Vagina (tissue), 2 donors: Measurements from ENCODE around the gene SZT2. TPM values are rescaled to one million over a fixed set of nuclear protein-coding genes. Genes with fewer than 3 reads are reported as not detected.
"Not testable (repeated sequence)": the region's sequence is repeated elsewhere in the genome, so short reads cannot be mapped to it uniquely, and the experiment has no call there.

Source experiments
- DNase-seq, 2 donors: peaks; one replicate each; pipeline ENCODE4 v3.0.0-alpha.2; 2017; ENCODE audit errors: extremely low spot score in 2 of 2
- H3K27ac ChIP-seq: fragments of 200-600 bp; sonication (generic); one replicate; pipeline ENCODE4 v1.5.1; 2019
- H3K27me3 ChIP-seq: fragments of 200-600 bp; sonication (generic); one replicate; pipeline ENCODE4 v1.5.1; 2019
- H3K36me3 ChIP-seq, 2 donors: fragments of 200-600 bp; sonication (generic); one replicate each; pipeline ENCODE4 v1.5.1; 2017 to 2019
- H3K4me1 ChIP-seq: fragments of 200-600 bp; sonication (generic); one replicate; pipeline ENCODE4 v1.5.1; 2019
- H3K4me3 ChIP-seq, 2 donors: fragments of 200-600 bp; sonication (generic); 1 replicate in 1 of 2; 2 replicates in 1 of 2; pipeline ENCODE4 v1.5.1; 2016 to 2019
- H3K9me3 ChIP-seq: fragments of 200-600 bp; sonication (generic); one replicate; pipeline ENCODE4 v1.5.1; 2019
- CTCF ChIP-seq, 3 experiments: fragments of 450-650 bp in 2 of 3; fragments of 200-600 bp in 1 of 3; sonication (generic) in 1 of 3; IDR thresholded peaks; one replicate each; pipeline ENCODE4 v1.5.1; 2017 to 2019; ENCODE audit warnings: antibody characterized with exemption in 3 of 3, mild to moderate bottlenecking in 2 of 3, moderate library complexity in 2 of 3
- POLR2A ChIP-seq, 2 donors: fragments of 450-650 bp; IDR thresholded peaks; one replicate each; pipeline ENCODE4 v1.6.1; 2017; ENCODE audit warnings: antibody characterized with exemption in 2 of 2, mild to moderate bottlenecking in 2 of 2, moderate library complexity in 2 of 2
- POLR2AphosphoS5 ChIP-seq, 2 donors: sonication (generic); formaldehyde crosslinking; IDR thresholded peaks; one replicate each; pipeline ENCODE4 v1.9.0; 2017; ENCODE audit warnings: antibody characterized with exemption in 2 of 2, mild to moderate bottlenecking in 2 of 2, low read depth in 1 of 2; ENCODE audit not compliant: insufficient read depth in 1 of 2
- intact Hi-C: fragments of 100-400 bp; cut with DNase I; formaldehyde crosslinking; loops from one replicate; pipeline ENCODE4 v1.15.1; 2023
- total RNA-seq: library from RNA; depleted of rRNA; stranded (reverse); fragments of >200 nt; gene quantifications from one replicate; pipeline ENCODE4 v1.2.3, GENCODE V29; 2016

Gene SZT2
- total RNA-seq, 1 donor from 2014 or later: 42.5 TPM

GRCh38 chr1:43366601-43367025 is 23.1 kb upstream of the SZT2 start:
- Histone ChIP-seq H3K4me3 (peak overlapping the region; percentile 85 to 97), H3K9me3 (no peaks in the 10 kb centered on the region), H3K27ac (peak overlapping the region; percentile 92), H3K4me1 (peaks cover 33% of the 10 kb centered on the region), H3K36me3 (peaks cover 0 to 38% of the 10 kb centered on the region in 2 donors), H3K27me3 (no peaks in the 10 kb centered on the region)
- TF ChIP-seq CTCF (IDR thresholded peaks at IDR 0.05) (no peak), POLR2A (IDR thresholded peaks at IDR 0.05) (no peak), POLR2AphosphoS5 (IDR thresholded peaks at IDR 0.05; ENCODE audit: insufficient read depth in 1 of 2, low read depth in 1 of 2) (no peak)
- intact Hi-C loops: loop anchor here (10.0 kb wide), 1 partner anchor 88 kb away; the partner anchor contains the start of gene HYI
- no peak for DNase-seq

GRCh38 chr1:43367026-43367903 is 22.4 kb upstream of the SZT2 start:
- no peak for TF ChIP-seq CTCF (IDR thresholded peaks at IDR 0.05)
- TF ChIP-seq POLR2AphosphoS5 (IDR thresholded peaks at IDR 0.05; ENCODE audit: insufficient read depth in 1 of 2, low read depth in 1 of 2): no peak
- TF ChIP-seq POLR2A (IDR thresholded peaks at IDR 0.05): no peak
- Histone ChIP-seq H3K27me3 (no peaks in the 10 kb centered on the region), H3K27ac (peak overlapping the region; percentile 92), H3K4me1 (peaks cover 33% of the 10 kb centered on the region), H3K9me3 (no peaks in the 10 kb centered on the region), H3K36me3 (peaks cover 0 to 33% of the 10 kb centered on the region in 2 donors), H3K4me3 (peak overlapping the region; percentile 85 to 97)
- DNase-seq: no peak
- intact Hi-C loops: loop anchor here (10.0 kb wide), 1 partner anchor 88 kb away; the partner anchor contains the start of gene HYI

GRCh38 chr1:43367904-43368645 is 21.6 kb upstream of the SZT2 start, which contains the start of gene ELOVL1:
TSS of gene ELOVL1 (minus strand) at chr1:43368011. CDS start at chr1:43365609, 2,402 bp downstream.
- H3K4me1 ChIP-seq: peaks cover 33% of the 10 kb centered on the region
- DNase-seq: no peak

GRCh38 chr1:43368646-43369020 is 21.1 kb upstream of the SZT2 start:
- Histone ChIP-seq H3K4me1 (peaks cover 33% of the 10 kb centered on the region), H3K36me3 (peaks cover 0 to 20% of the 10 kb centered on the region in 2 donors), H3K4me3 (peak overlapping the region; percentile 85 to 97), H3K27ac (peak overlapping the region; percentile 92), H3K9me3 (no peaks in the 10 kb centered on the region), H3K27me3 (no peaks in the 10 kb centered on the region)
- no peak for DNase-seq
- intact Hi-C loops: loop anchor here (10.0 kb wide), 1 partner anchor 86 kb away; the partner anchor contains the start of gene HYI
- TF ChIP-seq POLR2A (IDR thresholded peaks at IDR 0.05): no peak
- TF ChIP-seq POLR2AphosphoS5 (IDR thresholded peaks at IDR 0.05; ENCODE audit: insufficient read depth in 1 of 2, low read depth in 1 of 2): no peak
- no peak for TF ChIP-seq CTCF (IDR thresholded peaks at IDR 0.05)

More at GRCh38 chr1:43367904-43368645, 21.6 kb upstream of the SZT2 start, which contains the start of gene ELOVL1:
- Histone ChIP-seq H3K27ac (peak within 1 kb of the TSS; percentile 92), H3K9me3 (no peaks in the 10 kb centered on the region), H3K27me3 (no peaks in the 10 kb centered on the region), H3K4me3 (peak within 1 kb of the TSS; percentile 85 to 97), H3K36me3 (peaks cover 0 to 25% of the 10 kb centered on the region in 2 donors)
- intact Hi-C loops: loop anchor here (10.0 kb wide), 1 partner anchor 87 kb away; the partner anchor contains the start of gene HYI
- TF ChIP-seq CTCF (IDR thresholded peaks at IDR 0.05) (peak in 1 of 3 experiments; percentile 11), POLR2AphosphoS5 (IDR thresholded peaks at IDR 0.05; ENCODE audit: insufficient read depth in 1 of 2, low read depth in 1 of 2) (peak in 1 of 2 donors; percentile 90), POLR2A (IDR thresholded peaks at IDR 0.05) (peak in 1 of 2 donors; percentile 41)

- not testable (repeated sequence) for H3K27me3 ChIP-seq, H3K4me3 ChIP-seq, H3K9me3 ChIP-seq, H3K36me3 ChIP-seq, H3K27ac ChIP-seq, DNase-seq
- H3K4me1 ChIP-seq: peaks cover 33% of the 10 kb centered on the region
- intact Hi-C loops: loop anchor here (10.0 kb wide), 1 partner anchor 85 kb away; the partner anchor contains the start of gene HYI
Observed at GRCh38 chr1:43369779-43370178, 19.9 kb upstream of the SZT2 start.
